HG02981 (cell line): ENCODE results near the gene SIGLEC11.
"Not testable (repeated sequence)": the region's sequence is repeated elsewhere in the genome, so short reads cannot be mapped to it uniquely, and the experiment has no call there.

ENCODE experiments used
- ATAC-seq: cut with Tn5 transposase; IDR thresholded peaks from one replicate; pipeline ENCODE4 v1.9.1; 2021; ENCODE audit warnings: mild to moderate bottlenecking, moderate library complexity; ENCODE audit not compliant: unreplicated experiment

The SIGLEC11 gene

DNA sequence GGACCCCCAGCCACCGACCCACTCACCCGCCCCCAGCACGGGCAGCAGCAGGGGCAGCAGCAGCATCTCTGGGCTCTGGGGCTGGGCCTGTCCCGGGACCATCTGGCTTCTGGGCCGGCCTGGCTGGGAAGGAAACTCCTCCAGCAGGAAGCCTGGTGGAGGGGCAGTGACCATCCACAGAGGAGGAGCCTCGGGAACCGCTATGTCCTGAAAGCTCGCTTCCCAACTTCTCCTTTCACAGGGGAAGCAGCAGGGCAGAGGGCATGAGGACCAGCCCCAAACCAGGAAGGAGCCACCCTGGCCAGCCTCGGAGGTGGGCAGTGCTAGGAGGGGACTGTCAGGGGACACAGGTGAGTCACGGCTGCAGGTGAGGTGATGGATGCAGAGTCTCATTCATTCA lies at the start of gene SIGLEC11:
Gene SIGLEC11, minus strand, starts transcription at position 193 of the 400 bp plus-strand sequence. Its CDS starts 91 bp downstream, at position 102.
- ATAC-seq, result not testable (repeated sequence)

- ATAC-seq, result no peak
Observed at GRCh38 chr19:50008532-50008931, 47.6 kb upstream of the SIGLEC11 start.

DNA sequence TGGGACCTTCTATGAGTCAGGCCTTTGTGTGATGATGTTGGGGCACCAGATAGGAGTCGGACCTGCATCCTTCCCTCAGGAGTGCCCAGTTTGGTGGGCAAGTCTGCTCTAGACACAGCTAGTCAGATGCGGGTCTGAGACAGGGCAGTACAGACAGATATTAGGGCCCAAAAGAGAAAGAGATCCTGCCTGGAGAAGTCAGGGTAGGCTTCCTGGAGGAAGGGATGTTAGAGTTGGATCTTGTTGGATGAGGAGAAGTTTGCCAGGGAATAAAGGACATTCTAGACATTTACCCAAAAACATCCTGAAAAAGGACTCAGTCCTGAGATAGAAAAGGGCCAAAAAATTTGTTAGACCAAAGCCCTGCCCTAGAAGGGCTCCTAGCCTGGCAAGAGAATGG lies 47.0 kb upstream of the SIGLEC11 start:
- ATAC-seq, result no peak

GRCh38 chr19:50007170-50007569 lies 46.2 kb upstream of the SIGLEC11 start:
- no peak for ATAC-seq

GRCh38 chr19:50005428-50005827 lies 44.5 kb upstream of the SIGLEC11 start:
- ATAC-seq, result no peak

GRCh38 chr19:50003810-50004419 lies 42.9 kb upstream of the SIGLEC11 start:
- no peak for ATAC-seq

GRCh38 chr19:50003254-50003788 lies 42.3 kb upstream of the SIGLEC11 start:
- ATAC-seq, result no peak

GRCh38 chr19:50002386-50002960 lies 41.5 kb upstream of the SIGLEC11 start:
- ATAC-seq, result no peak

DNA sequence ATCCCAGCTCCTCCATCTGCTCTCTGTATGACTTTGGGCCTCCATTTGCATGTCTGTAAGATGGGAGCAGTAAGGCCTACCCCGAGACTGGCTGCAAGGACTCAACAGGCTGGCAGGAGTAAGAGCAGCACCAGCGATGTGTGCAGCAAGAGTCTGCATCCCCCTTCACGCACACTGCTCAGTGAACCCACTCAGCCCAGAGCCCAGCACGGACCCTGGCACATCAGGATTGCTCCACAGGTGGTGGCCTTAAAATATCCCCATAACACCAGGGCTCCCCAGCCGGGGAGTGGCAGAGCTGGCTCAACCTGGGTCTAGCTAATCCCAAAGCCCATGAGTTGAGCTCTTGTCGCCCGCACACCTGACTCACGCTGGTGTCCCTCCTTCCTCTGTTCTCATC lies 40.8 kb upstream of the SIGLEC11 start:
- ATAC-seq, result no peak

GRCh38 chr19:50000841-50001557 lies 40.0 kb upstream of the SIGLEC11 start:
- no peak for ATAC-seq

- no peak for ATAC-seq
Observed at GRCh38 chr19:50000038-50000840, 39.3 kb upstream of the SIGLEC11 start.

DNA sequence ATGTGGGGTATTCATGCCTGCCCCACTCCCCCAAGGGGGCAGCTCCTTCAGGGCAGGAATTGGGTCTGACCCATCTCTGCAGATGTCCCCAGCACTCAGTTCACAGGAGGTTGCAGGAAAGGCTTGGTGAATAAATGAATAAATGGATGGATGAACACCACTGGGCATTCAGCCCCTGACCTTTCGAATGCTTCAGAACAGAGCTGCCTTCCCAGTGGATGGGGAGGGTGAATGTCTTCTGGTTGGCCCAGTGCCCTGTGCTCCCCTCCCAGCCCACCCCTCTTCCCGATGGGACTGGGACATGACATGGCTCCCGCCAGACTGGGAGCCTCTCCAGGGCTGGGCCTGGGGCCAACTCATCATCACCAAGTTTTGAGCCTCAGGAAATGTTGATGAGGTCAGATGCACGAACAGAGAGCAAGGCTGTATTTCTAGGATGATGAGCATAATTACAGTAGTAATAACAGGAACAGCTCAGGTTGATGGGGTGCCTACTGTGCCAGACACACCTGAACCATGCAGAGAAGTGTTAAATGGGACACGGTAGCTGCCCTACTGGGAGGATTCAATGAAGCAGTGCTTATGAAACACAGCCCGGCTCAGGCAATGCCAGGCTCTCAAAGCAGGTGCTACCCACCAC lies 38.5 kb upstream of the SIGLEC11 start:
- ATAC-seq, result no peak

- ATAC-seq, result no peak
Observed at GRCh38 chr19:49997709-49998108, 36.7 kb upstream of the SIGLEC11 start.

DNA sequence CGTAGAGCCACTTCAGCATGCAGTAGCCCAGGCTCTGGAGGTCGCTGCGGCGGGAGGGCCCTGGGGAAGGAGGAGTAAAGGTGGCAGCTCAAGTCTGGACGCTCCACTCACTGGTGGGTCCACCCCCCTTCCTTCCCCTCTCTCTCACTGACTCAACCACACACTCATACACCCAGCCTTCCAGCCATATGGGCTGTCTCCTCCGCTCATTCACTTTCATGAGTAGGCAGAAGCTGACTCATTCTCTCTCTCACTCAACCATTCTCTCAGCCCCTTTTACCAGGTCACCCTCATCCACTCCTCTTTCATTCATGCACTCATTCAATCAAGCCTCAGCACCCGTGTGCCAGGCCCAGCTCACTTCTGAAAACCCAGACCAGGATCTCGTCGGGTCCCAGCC lies 27.5 kb upstream of the SIGLEC11 start:
- no peak for ATAC-seq

GRCh38 chr19:49988007-49988406 lies 27.0 kb upstream of the SIGLEC11 start:
- ATAC-seq, result no peak

GRCh38 chr19:49987159-49987698 lies 26.3 kb upstream of the SIGLEC11 start:
- no peak for ATAC-seq

DNA sequence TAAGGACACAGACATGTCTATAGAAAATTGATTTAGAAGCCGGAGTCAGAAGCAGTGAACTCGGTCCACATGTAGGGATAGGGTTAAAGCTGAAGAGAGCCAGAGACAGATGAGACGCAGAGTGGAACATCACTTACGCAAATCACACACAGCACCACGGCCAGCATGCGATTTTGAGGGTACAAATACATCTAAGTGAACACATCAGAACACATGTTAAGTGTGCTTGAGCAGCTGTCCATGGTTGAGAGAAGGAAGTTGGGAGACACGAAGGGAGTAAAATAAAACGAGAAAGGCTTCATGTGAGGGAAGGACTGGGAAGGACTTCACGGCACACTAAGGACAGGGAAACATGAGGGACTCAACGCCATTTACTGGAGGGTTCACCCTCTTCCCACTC lies 25.4 kb upstream of the SIGLEC11 start:
- no peak for ATAC-seq

GRCh38 chr19:49985871-49986270 lies 24.9 kb upstream of the SIGLEC11 start:
- no peak for ATAC-seq

- no peak for ATAC-seq
Observed at GRCh38 chr19:49984491-49984890, 23.5 kb upstream of the SIGLEC11 start.

DNA sequence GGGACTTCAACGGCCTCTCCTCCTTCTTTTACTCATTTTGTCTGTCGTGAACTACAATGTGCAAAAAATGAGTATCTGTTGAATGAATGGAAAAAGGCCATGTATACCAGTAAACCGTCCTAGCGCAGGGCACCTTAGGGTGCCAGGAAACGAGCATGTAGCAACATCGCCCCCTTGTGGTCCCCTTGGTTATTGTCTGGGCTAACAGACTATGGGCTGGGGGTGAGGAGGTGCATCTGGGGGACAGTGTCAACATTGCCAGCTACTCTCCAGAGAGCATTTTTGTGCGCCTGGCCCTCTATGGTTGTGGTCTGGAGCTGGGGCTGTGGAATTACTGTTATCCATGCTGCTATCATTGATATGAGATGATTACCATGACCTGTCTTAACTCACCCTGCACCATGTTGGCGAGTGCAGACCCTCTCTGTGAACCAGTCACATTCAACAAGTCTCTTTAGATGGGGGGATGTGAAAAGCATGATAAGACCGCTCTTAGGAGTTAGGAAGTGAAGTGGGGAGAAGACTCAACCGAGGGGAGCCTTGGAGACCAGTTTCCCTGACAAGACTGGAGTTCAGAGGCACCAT lies 22.8 kb upstream of the SIGLEC11 start:
- ATAC-seq, result no peak
